Ovary (tissue), 9 donors: ENCODE measurements around the gene FBXO7. TPM values are rescaled to one million over a fixed set of nuclear protein-coding genes. Genes with fewer than 3 reads are reported as not detected.

Experiments used
- DNase-seq, 5 donors: peaks; one replicate each; pipeline ENCODE4 v3.0.0-alpha.2; 2019 to 2020
- H3K27ac ChIP-seq, 2 donors: fragments of 200-600 bp; one replicate each; pipeline versions ENCODE4 v1.5.1 to v1.8.0; 2019 to 2022
- H3K27me3 ChIP-seq: fragments of 200-600 bp; one replicate; pipeline ENCODE4 v1.8.0; 2022
- H3K36me3 ChIP-seq: fragments of 200-600 bp; sonication (generic); one replicate; pipeline ENCODE4 v1.5.1; 2019
- H3K4me1 ChIP-seq: one replicate; pipeline ENCODE4 v1.8.1; 2013; ENCODE audit warnings: mild to moderate bottlenecking, moderate library complexity; ENCODE audit not compliant: insufficient read depth
- H3K4me3 ChIP-seq: fragments of 200-600 bp; sonication (generic); one replicate; pipeline ENCODE4 v1.5.1; 2017
- H3K9me3 ChIP-seq, 2 donors: fragments of 200-600 bp in 1 of 2; sonication (generic) in 1 of 2; one replicate each; pipeline versions ENCODE4 v1.5.1 to v1.8.1; 2013 to 2019; ENCODE audit warnings: mild to moderate bottlenecking in 1 of 2, moderate library complexity in 1 of 2
- CTCF ChIP-seq, 3 donors: fragments of 450-650 bp in 2 of 3; fragments of 200-600 bp in 1 of 3; IDR thresholded peaks; one replicate each; pipeline versions ENCODE4 v1.5.1 to v1.8.0; 2016 to 2022; ENCODE audit warnings: antibody characterized with exemption in 3 of 3, mild to moderate bottlenecking in 1 of 3
- EP300 ChIP-seq: sonication (generic); formaldehyde crosslinking; IDR thresholded peaks from one replicate; pipeline ENCODE4 v1.6.1; 2017; ENCODE audit warnings: antibody characterized with exemption
- POLR2A ChIP-seq: fragments of 450-650 bp; IDR thresholded peaks from one replicate; pipeline ENCODE4 v1.6.1; 2017; ENCODE audit warnings: antibody characterized with exemption, mild to moderate bottlenecking, moderate library complexity
- WGBS, 3 donors: extraction: QIAGEN DNeasy Blood & Tissue Kit in 1 of 3; methylation state at CpG; one replicate each; pipeline versions ENCODE4 v1.1.5 to v1.1.7; 2013 to 2017; 5-methylcytosine and 5-hydroxymethylcytosine counted together
- intact Hi-C, 4 donors: fragments of 100-400 bp; cut with DNase I; formaldehyde crosslinking; loops; one replicate each; pipeline versions ENCODE4 v1.11.0 to v1.15.1; 2022 to 2023
- polyA plus RNA-seq, 2 donors: library from polyadenylated mRNA; stranded (reverse); fragments of 200-250 nt in 1 of 2; fragments of 350-450 nt in 1 of 2; fragmentation: Illumina TruSeq in 1 of 2; extraction: RNeasy Lipid Tissue Mini Kit (QIAGEN cat#74804) in 1 of 2; gene quantifications; one replicate each; pipeline ENCODE4 v1.2.3, GENCODE V29; 2013 to 2014
- total RNA-seq, 7 donors: library from RNA; depleted of rRNA in 2 of 7; stranded (reverse); fragments of >200 nt in 2 of 7; fragmentation: NEBNext Ultra II Directional in 3 of 7; extraction: Animal tissue kit (Norgen Biotek cat#: 25700) in 3 of 7; gene quantifications; one replicate each; pipeline versions ENCODE4 v1.1.0 to v1.2.4, GENCODE V29; 2016 to 2023
- donor health status: DM: no; HTN: no; CAD: no; lungs with moderate emphysema.
- donor health status: DM: no; HTN: no; CAD: no.
- donor health status: Bipolar disorder and iron deficiency.
- donor health status: DM: yes; HTN: yes; CAD: no.
- donor health status: DM: no; HTN: no; CAD: no.
- donor health status: DM: yes; HTN: yes; CAD: no.

Gene FBXO7
- total and polyA plus RNA-seq, 9 donors: 69.7 to 151 (median 85.6) TPM

GRCh38 chr22:32501836-32502752, 27.5 kb downstream of the FBXO7 start:
- intact Hi-C loops: no loop called here
- 53 to 61% (median 58%) methylated on average over 9 of the region's 9 CpGs for WGBS, 3 donors

GRCh38 chr22:32509045-32509444, 34.4 kb downstream of the FBXO7 start:
- WGBS, 3 donors: 85 to 93% (median 88%) methylated on average over 7 of the region's 7 CpGs
- Histone ChIP-seq H3K9me3 (no peaks in the 10 kb centered on the region), H3K36me3 (no peaks in the 10 kb centered on the region), H3K4me1 (no peaks in the 10 kb centered on the region), H3K27ac (no peak overlapping the region), H3K27me3 (no peaks in the 10 kb centered on the region), H3K4me3 (no peak overlapping the region)
- no peak for DNase-seq
- TF ChIP-seq CTCF (IDR thresholded peaks at IDR 0.05) (no peak), POLR2A (no peak), EP300 (no peak)
- intact Hi-C loops: no loop called here

More at GRCh38 chr22:32501836-32502752, 27.5 kb downstream of the FBXO7 start:
- H3K4me3 ChIP-seq: no peak overlapping the region
- no peaks in the 10 kb centered on the region for H3K36me3 ChIP-seq
- TF ChIP-seq POLR2A: no peak
- no peak for TF ChIP-seq CTCF (IDR thresholded peaks at IDR 0.05)
- TF ChIP-seq EP300: no peak
- H3K27me3 ChIP-seq: no peaks in the 10 kb centered on the region
- no peaks in the 10 kb centered on the region for H3K4me1 ChIP-seq
- no peaks in the 10 kb centered on the region for H3K9me3 ChIP-seq
- no peak overlapping the region for H3K27ac ChIP-seq
- DNase-seq: no peak

- intact Hi-C loops: no loop called here
These were observed 36.7 kb downstream of the FBXO7 start for GRCh38 chr22:32511274-32511673.

GRCh38 chr22:32511776-32512175, 37.2 kb downstream of the FBXO7 start:
- no peaks in the 10 kb centered on the region for H3K36me3 ChIP-seq
- intact Hi-C loops: no loop called here
- TF ChIP-seq CTCF (IDR thresholded peaks at IDR 0.05) (no peak), EP300 (no peak), POLR2A (no peak)
- H3K9me3 ChIP-seq: no peaks in the 10 kb centered on the region
- no peaks in the 10 kb centered on the region for H3K27me3 ChIP-seq
- WGBS, 3 donors: 67 to 93% (median 91%) methylated on average over 2 of the region's 2 CpGs
- H3K4me1 ChIP-seq: no peaks in the 10 kb centered on the region
- H3K4me3 ChIP-seq: no peak overlapping the region
- H3K27ac ChIP-seq: no peak overlapping the region
- DNase-seq: no peak

More at GRCh38 chr22:32511274-32511673, 36.7 kb downstream of the FBXO7 start:
- Histone ChIP-seq H3K27me3 (no peaks in the 10 kb centered on the region), H3K4me1 (no peaks in the 10 kb centered on the region), H3K36me3 (no peaks in the 10 kb centered on the region), H3K9me3 (no peaks in the 10 kb centered on the region), H3K4me3 (no peak overlapping the region), H3K27ac (no peak overlapping the region)
- no peak for TF ChIP-seq EP300
- no peak for TF ChIP-seq POLR2A
- 74 to 84% (median 75%) methylated on average over 3 of the region's 3 CpGs for WGBS, 3 donors
- DNase-seq: no peak
